Astrocyte of the spinal cord (primary cell): ENCODE data around the gene CLUH.

Source experiments
- DNase-seq: peaks from one replicate; pipeline ENCODE4 v3.0.0; 2011; ENCODE audit warnings: low read depth, low spot score
- H3K4me3 ChIP-seq: 2 replicates; pipeline ENCODE4 v1.5.1; 2011; ENCODE audit warnings: low read depth, mild to moderate bottlenecking, low read length, moderate library complexity
- in situ Hi-C: cut with HindIII; loops from 2 replicates; pipeline ENCODE4 v1.10.0; 2017; ENCODE audit warnings: low sequenced_read_pairs
- TF ChIP-seq, protein P1 (sequence below): IDR thresholded peaks from 2 replicates; pipeline ENCODE4 v1.5.1; 2012; ENCODE audit warnings: low read depth, mild to moderate bottlenecking, low read length, inconsistent platforms

The CLUH gene

DNA sequence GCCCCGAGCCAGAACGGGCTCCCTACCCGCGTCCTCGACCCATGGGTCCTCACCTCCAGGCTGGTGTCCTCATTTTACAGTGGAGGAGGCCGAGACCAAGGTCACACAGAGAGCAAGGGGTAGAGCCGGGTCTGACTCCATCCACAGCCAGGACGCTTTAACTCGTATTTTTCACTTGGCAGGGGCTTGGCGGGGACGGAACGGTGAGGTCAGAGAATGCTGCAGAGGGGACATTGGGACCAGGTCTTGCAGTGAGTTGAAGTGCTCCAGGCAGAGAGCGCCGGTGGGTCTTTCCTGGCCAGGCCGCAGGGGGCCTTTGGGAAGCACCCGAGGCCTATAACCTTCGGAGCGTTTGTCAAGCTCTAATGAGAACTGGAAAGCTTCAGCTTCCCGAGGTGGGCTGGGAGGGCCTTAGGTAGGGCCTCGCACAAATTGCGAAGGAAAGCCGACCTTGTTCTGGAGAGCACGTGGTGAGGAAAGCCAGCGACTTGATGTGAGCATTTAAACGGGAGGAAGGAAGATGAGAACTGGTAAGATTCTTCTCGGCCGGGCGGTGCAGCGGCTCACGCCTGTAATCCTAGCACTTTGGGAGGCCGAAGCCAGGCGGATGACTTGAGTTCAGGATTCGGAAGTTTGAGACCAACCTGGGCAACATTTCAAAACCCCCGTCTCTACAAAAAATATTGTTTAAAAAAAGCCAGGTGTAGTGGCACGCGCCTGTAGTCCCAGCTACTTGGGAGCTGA is 908 bp upstream of the CLUH start:
- peak overlapping the region; percentile 68 for H3K4me3 ChIP-seq
- in situ Hi-C loops = no loop called here
- TF ChIP-seq, protein P1, sequence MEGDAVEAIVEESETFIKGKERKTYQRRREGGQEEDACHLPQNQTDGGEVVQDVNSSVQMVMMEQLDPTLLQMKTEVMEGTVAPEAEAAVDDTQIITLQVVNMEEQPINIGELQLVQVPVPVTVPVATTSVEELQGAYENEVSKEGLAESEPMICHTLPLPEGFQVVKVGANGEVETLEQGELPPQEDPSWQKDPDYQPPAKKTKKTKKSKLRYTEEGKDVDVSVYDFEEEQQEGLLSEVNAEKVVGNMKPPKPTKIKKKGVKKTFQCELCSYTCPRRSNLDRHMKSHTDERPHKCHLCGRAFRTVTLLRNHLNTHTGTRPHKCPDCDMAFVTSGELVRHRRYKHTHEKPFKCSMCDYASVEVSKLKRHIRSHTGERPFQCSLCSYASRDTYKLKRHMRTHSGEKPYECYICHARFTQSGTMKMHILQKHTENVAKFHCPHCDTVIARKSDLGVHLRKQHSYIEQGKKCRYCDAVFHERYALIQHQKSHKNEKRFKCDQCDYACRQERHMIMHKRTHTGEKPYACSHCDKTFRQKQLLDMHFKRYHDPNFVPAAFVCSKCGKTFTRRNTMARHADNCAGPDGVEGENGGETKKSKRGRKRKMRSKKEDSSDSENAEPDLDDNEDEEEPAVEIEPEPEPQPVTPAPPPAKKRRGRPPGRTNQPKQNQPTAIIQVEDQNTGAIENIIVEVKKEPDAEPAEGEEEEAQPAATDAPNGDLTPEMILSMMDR = no peak
- no peak for DNase-seq

GRCh38 chr17:2710803-2711607 is 559 bp downstream of the CLUH start:
- H3K4me3 ChIP-seq = peak overlapping the region; percentile 68
- DNase-seq = no peak
- in situ Hi-C loops = no loop called here
- TF ChIP-seq, protein P1 = no peak

DNA sequence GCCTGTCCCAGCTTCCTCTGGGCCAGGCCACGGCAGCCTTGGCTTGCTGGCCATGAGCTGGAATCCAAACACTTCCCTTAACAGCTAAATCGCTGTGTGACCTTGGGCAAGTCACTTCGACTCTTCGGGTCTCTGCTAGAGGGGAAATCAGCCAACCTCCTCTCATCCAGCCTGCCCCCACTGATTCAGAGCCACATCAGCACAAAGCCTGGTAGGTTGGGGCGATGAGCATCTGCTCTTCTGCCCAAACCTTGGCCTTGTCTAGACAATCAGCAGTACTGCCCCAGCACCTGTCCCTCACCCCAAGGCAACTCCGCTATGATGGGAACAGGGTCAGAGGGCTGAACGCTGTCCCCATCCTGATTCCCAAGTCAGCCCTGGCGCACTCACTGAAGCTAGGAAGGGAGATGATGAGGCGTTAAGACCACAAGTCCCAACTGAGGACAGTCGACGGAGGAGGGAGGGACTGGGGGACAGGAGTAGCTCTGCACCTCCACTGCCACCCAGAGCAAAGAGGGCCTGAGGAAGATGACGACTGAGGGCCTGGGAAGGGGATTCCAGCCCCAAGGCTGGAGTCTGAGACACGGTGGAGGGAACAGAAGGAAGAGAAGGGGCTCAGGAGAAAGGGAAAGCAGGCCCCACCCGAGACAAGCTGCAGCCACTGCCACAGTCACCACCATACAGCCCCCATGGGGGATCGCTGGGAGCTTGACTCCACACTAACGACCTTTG is 1.3 kb downstream of the CLUH start:
- in situ Hi-C loops = no loop called here
- peak overlapping the region; percentile 68 for H3K4me3 ChIP-seq
- DNase-seq = no peak
- TF ChIP-seq, protein P1 = no peak

DNA sequence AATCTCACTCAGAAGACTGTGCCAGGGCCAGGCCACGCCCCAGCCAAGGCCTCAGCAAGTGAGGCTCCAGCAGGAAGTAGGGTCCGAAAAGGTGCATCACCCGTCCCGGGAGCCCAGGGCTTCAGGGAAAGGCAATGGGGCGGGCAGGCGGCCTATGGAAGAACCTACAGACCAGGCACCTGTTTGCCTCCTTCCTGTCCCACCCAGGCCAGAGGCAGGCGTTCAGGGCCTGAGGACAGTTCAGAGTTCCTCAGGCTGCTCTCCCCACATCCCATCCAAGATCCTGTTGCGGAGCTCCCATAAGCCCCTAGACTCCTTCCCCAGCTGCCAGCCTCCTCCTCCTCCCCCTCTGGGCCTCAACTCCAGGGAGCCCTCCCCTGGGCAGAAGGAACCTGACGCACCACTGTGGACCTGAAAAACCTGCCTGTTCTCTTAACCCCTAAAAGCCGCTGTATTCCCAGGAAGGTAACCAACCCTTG is 2.3 kb downstream of the CLUH start:
- TF ChIP-seq, protein P1 = no peak
- in situ Hi-C loops = no loop called here
- no peak for DNase-seq
- H3K4me3 ChIP-seq = no peak overlapping the region

- in situ Hi-C loops = no loop called here
- H3K4me3 ChIP-seq = no peak overlapping the region
- TF ChIP-seq, protein P1 = no peak
- no peak for DNase-seq
Measured at GRCh38 chr17:2708585-2709182, 2.9 kb downstream of the CLUH start.
